OCI-LY7 (cell line): Measurements from ENCODE around the gene CMTM6. TPM values are rescaled to one million over a fixed set of nuclear protein-coding genes. Genes with fewer than 3 reads are reported as not detected.
"Not testable (repeated sequence)": the region's sequence is repeated elsewhere in the genome, so short reads cannot be mapped to it uniquely, and the experiment has no call there.

ENCODE experiments used
- BruUV-seq: library from RNA; stranded (reverse); fragments of 400-500 nt; replicated peaks from 2 replicates; lab custom pipeline; 2021; lab: Mats Ljungman, UMichigan
- CTCF ChIA-PET: fragments of 300-600 bp; sonication (Branson Sonifier 250); formaldehyde crosslinking; loops from one replicate; lab custom pipeline; 2022; ENCODE audit warnings: antibody characterized with exemption; ENCODE audit not compliant: unreplicated experiment; lab: Charles Lee
- POLR2A ChIA-PET: fragments of 300-600 bp; sonication (Branson Sonifier 250); formaldehyde crosslinking; loops from one replicate; lab custom pipeline; 2022; ENCODE audit warnings: antibody characterized with exemption; lab: Charles Lee
- DNase-seq: peaks from one replicate; pipeline ENCODE4 v3.0.0-alpha.2; 2015; ENCODE audit warnings: low spot score
- H2AFZ ChIP-seq: fragments of 200-600 bp; sonication (generic), shearing (Covaris generic); 2 replicates; pipeline ENCODE4 v1.6.1; 2014; ENCODE audit warnings: mild to moderate bottlenecking, antibody characterized with exemption, low read length, moderate library complexity
- H3K27ac ChIP-seq: fragments of 200-600 bp; sonication (generic); 2 replicates; pipeline ENCODE4 v1.5.1; 2014; ENCODE audit warnings: mixed run types, low read depth, mild to moderate bottlenecking, moderate library complexity, low read length, inconsistent platforms; ENCODE audit not compliant: poor library complexity, severe bottlenecking
- H3K36me3 ChIP-seq: fragments of 200-600 bp; sonication (generic); 2 replicates; pipeline ENCODE4 v1.6.1; 2014; ENCODE audit warnings: mild to moderate bottlenecking, antibody characterized with exemption, low read length, moderate library complexity, mixed read lengths; ENCODE audit not compliant: insufficient read depth
- H3K4me1 ChIP-seq: fragments of 200-600 bp; sonication (generic); 2 replicates; pipeline ENCODE4 v1.5.1; 2014; ENCODE audit warnings: mild to moderate bottlenecking, low read length; ENCODE audit not compliant: insufficient read depth, poor library complexity, severe bottlenecking
- H3K4me2 ChIP-seq: fragments of 200-600 bp; sonication (generic); 2 replicates; pipeline ENCODE4 v1.6.1; 2014; ENCODE audit warnings: mild to moderate bottlenecking, low read length
- H3K4me3 ChIP-seq: fragments of 200-600 bp; sonication (generic); 2 replicates; pipeline ENCODE4 v1.5.1; 2014; ENCODE audit warnings: mild to moderate bottlenecking, low read depth, low read length; ENCODE audit not compliant: poor library complexity, severe bottlenecking
- H3K79me2 ChIP-seq: fragments of 200-600 bp; sonication (generic); 2 replicates; pipeline ENCODE4 v1.6.1; 2016; ENCODE audit warnings: low read depth, mild to moderate bottlenecking, low read length, moderate library complexity, mixed read lengths; ENCODE audit not compliant: insufficient read depth
- H3K9me2 ChIP-seq: fragments of 200-600 bp; sonication (generic); 2 replicates; pipeline ENCODE4 v1.6.1; 2016; ENCODE audit warnings: mild to moderate bottlenecking, low read length, mixed read lengths; ENCODE audit not compliant: insufficient read depth
- H3K9me3 ChIP-seq: fragments of 200-600 bp; sonication (generic); 2 replicates; pipeline ENCODE4 v1.6.1; 2014; ENCODE audit warnings: mild to moderate bottlenecking, mixed run types, low read length, mixed read lengths
- H4K20me1 ChIP-seq: fragments of 200-600 bp; sonication (generic); 2 replicates; pipeline ENCODE4 v1.6.1; 2014; ENCODE audit warnings: mild to moderate bottlenecking, antibody characterized with exemption, low read length, moderate library complexity, mixed read lengths; ENCODE audit not compliant: insufficient read depth
- EZH2phosphoT487 ChIP-seq: fragments of 200-600 bp; sonication (generic); IDR thresholded peaks from 2 replicates; pipeline ENCODE4 v1.6.1; 2018; ENCODE audit warnings: low read depth, borderline replicate concordance, mild to moderate bottlenecking, mixed run types, antibody characterized with exemption, low read length, moderate library complexity, mixed read lengths
- intact Hi-C: fragments of 100-400 bp; cut with micrococcal nuclease; formaldehyde crosslinking; loops from one replicate; pipeline ENCODE4 v1.10.0; 2022; ENCODE audit not compliant: unreplicated experiment
- total RNA-seq, 2 experiments: library from RNA; depleted of rRNA in 1 of 2; stranded (reverse); fragments of >200 nt in 1 of 2; shearing (Covaris generic) in 1 of 2; gene quantifications; 2 replicates each; pipeline ENCODE4 v1.2.3, GENCODE V29; 2014 to 2022
- TF ChIP-seq, protein P1 (sequence below): fragments of 200-600 bp; sonication (generic); conservative IDR thresholded peaks from 2 replicates; pipeline ENCODE4 v1.5.1; 2014; ENCODE audit warnings: mild to moderate bottlenecking, antibody characterized with exemption, low read length, moderate library complexity, mixed read lengths

Gene CMTM6
- total RNA-seq, 2 experiments from 2014 or later, result 26.2 to 36.0 TPM

DNA sequence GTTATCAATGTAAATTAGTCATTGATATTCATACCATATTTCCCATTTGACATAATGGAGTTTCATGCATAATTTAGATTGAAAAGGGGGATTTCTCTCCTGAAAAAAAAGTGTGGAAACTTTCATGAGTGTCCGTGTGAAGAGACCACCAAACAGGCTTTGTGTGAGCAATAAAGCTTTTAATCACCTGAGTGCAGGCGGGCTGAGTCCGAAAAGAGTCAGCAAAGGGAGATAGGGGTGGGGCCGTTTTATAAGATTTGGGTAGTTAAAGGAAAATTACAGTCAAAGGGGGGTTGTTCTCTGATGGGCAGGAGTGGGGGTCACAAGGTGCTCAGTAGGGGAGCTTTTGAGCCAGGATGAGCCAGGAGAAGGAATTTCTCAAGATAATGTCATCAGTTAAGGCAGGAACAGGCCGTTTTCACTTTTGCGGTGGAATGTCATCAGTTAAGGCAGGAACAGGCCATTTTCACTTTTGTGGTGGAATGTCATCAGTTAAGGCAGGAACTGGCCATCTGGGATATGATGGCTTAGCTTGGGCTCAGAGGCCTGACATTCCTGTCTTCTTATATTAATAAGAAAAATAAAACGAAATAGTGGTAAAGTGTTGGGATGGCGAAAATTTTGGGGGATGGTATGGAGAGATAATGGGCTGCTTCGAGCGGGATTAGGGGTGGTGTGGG, 41.7 kb downstream of the CMTM6 start:
- not testable (repeated sequence) for BruUV-seq, H3K36me3 ChIP-seq, H3K9me3 ChIP-seq, DNase-seq, H3K79me2 ChIP-seq, H4K20me1 ChIP-seq, H3K9me2 ChIP-seq
- POLR2A ChIA-PET, result interaction anchor here (0.9 to 7.7 kb wide), 4 partner anchors 21 to 133 kb away, joined by 3 to 101 read pairs (median 7); no protein-coding TSS in a partner anchor
- Histone ChIP-seq H3K27ac (peak overlapping the region; percentile 71), H3K4me3 (peak overlapping the region; percentile 51), H3K4me1 (peaks cover 56% of the 10 kb centered on the region), H3K4me2 (peak overlapping the region; percentile 79), H2AFZ (peak overlapping the region; percentile 45; the same call in 1 of the 2 replicates)
- CTCF ChIA-PET, result interaction anchor here (1.7 kb wide), 1 partner anchor 20 kb away, joined by 4 read pairs; no protein-coding TSS in a partner anchor
- intact Hi-C loops, result loop anchor here (2.0 kb wide), 1 partner anchor 22 kb away; no protein-coding TSS in a partner anchor

DNA sequence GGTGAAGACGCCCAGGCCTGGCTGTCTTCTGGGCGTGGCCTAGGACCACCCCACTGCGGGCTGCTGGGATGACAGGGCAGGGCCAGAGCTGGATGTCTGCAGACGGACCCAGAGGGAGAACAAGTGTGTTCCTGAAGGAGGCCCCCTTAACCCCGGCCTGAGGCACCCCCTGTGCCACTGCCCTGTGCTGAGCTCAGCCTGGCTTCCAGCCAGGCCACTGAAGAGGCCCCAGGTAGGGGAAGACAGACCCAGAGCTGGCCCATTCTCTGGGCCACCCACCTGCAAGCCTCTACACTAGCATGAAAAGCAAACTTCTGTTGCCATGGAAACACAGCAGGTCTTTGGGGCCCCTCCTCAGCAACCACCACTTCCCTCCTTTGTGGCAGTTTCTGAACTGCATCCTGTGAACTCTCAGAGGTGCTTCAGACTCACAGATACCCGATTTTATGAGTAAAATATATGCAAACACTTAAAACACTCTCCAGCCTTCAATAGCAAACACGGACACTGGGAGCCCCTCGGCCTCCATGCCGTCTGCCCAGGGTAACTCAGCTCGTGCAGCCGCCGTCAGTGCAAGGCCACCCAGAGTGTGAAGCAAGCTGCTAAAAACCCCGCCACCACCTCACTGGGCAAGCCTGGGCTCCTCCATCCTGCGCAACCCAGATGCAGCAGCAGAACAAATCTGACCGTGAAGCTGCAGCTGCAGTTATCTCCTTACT, 42.5 kb downstream of the CMTM6 start:
- Histone ChIP-seq H2AFZ (peak overlapping the region; percentile 45; the same call in 1 of the 2 replicates), H3K9me3 (no peaks in the 10 kb centered on the region), H3K27ac (peak overlapping the region; percentile 71), H3K79me2 (no peaks in the 10 kb centered on the region), H3K4me3 (peak overlapping the region; percentile 51), H3K9me2 (no peaks in the 10 kb centered on the region), H3K4me1 (peaks cover 64% of the 10 kb centered on the region), H3K36me3 (no peaks in the 10 kb centered on the region), H4K20me1 (no peaks in the 10 kb centered on the region), H3K4me2 (peak overlapping the region; percentile 79)
- peak; percentile 94 for DNase-seq
- no TSS peak for BruUV-seq
- ChIA-PET POLR2A (interaction anchor here (0.9 to 7.7 kb wide), 5 partner anchors 21 to 132 kb away, joined by 3 to 101 read pairs (median 7); no protein-coding TSS in a partner anchor), CTCF (interaction anchor here (0.6 to 1.7 kb wide), 3 partner anchors 19 to 60 kb away, joined by 3 to 4 read pairs (median 3); no protein-coding TSS in a partner anchor)
- intact Hi-C loops, result loop anchor here (2.0 kb wide), 1 partner anchor 21 kb away; no protein-coding TSS in a partner anchor
- no peak for TF ChIP-seq EZH2phosphoT487
- TF ChIP-seq, protein P1, sequence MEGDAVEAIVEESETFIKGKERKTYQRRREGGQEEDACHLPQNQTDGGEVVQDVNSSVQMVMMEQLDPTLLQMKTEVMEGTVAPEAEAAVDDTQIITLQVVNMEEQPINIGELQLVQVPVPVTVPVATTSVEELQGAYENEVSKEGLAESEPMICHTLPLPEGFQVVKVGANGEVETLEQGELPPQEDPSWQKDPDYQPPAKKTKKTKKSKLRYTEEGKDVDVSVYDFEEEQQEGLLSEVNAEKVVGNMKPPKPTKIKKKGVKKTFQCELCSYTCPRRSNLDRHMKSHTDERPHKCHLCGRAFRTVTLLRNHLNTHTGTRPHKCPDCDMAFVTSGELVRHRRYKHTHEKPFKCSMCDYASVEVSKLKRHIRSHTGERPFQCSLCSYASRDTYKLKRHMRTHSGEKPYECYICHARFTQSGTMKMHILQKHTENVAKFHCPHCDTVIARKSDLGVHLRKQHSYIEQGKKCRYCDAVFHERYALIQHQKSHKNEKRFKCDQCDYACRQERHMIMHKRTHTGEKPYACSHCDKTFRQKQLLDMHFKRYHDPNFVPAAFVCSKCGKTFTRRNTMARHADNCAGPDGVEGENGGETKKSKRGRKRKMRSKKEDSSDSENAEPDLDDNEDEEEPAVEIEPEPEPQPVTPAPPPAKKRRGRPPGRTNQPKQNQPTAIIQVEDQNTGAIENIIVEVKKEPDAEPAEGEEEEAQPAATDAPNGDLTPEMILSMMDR, result no peak

DNA sequence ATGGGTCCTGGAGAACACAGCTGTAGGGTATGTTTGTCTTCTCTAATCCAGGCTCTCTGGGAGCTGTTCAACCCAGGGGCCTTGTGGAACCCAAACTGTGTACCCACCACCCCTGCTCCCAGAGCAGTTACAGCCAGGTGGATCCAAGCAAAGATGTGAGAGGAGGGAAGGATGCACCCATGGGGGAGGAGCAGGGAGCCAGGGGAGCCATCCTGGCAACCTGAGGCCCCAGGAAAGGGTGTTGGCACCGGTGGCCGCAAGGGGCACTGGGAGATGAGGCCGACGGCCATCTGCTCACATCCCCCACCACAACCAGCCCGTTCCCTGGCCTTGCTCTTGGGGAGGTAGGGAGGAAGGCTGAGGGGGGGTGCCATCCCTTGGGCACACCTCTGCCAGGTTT, 43.2 kb downstream of the CMTM6 start:
- peaks cover 68% of the 10 kb centered on the region for H3K4me1 ChIP-seq
- no peaks in the 10 kb centered on the region for H4K20me1 ChIP-seq
- no TSS peak for BruUV-seq
- CTCF ChIA-PET, result interaction anchor here (1.1 to 1.7 kb wide), 2 partner anchors 18 to 36 kb away, joined by 3 to 4 read pairs; no protein-coding TSS in a partner anchor
- intact Hi-C loops, result no loop called here
- H3K4me2 ChIP-seq, result peak overlapping the region; percentile 79
- POLR2A ChIA-PET, result interaction anchor here (0.7 to 7.7 kb wide), 7 partner anchors 20 to 882 kb away, joined by 3 to 101 read pairs (median 7); no protein-coding TSS in a partner anchor
- no peak for DNase-seq
- no peaks in the 10 kb centered on the region for H3K36me3 ChIP-seq
- H3K27ac ChIP-seq, result peak overlapping the region; percentile 71
- no peaks in the 10 kb centered on the region for H3K9me3 ChIP-seq
- no peaks in the 10 kb centered on the region for H3K79me2 ChIP-seq
- no peak overlapping the region for H2AFZ ChIP-seq
- H3K9me2 ChIP-seq, result no peaks in the 10 kb centered on the region
- no peak overlapping the region for H3K4me3 ChIP-seq
- no peak for TF ChIP-seq EZH2phosphoT487
- TF ChIP-seq, protein P1, result no peak
